Nephron (organoid): ENCODE results near the gene KRT17.
A peak's percentile ranks its signal among the peaks of the same experiment; 100 is the strongest.
"Not testable (repeated sequence)": the region's sequence is repeated elsewhere in the genome, so short reads cannot be mapped to it uniquely, and the experiment has no call there.

Experiments used
- H3K27ac Mint-ChIP-seq, 3 experiments: 2 replicates each; pipeline ENCODE4 v1.8.0; 2020; ENCODE audit warnings: mixed read lengths in 3 of 3, mild to moderate bottlenecking in 2 of 3, moderate library complexity in 1 of 3
- H3K27me3 Mint-ChIP-seq: 2 replicates; pipeline ENCODE4 v1.8.0; 2021; ENCODE audit warnings: low read depth, mild to moderate bottlenecking, moderate library complexity, mixed read lengths
- H3K36me3 Mint-ChIP-seq: 2 replicates; pipeline ENCODE4 v1.8.0; 2020; ENCODE audit warnings: low read depth, mixed read lengths
- H3K4me1 Mint-ChIP-seq: 2 replicates; pipeline ENCODE4 v1.8.0; 2020; ENCODE audit warnings: mixed read lengths
- H3K4me3 Mint-ChIP-seq, 3 experiments: 2 replicates each; pipeline ENCODE4 v1.8.0; 2020; ENCODE audit warnings: mild to moderate bottlenecking in 3 of 3, mixed read lengths in 3 of 3, moderate library complexity in 2 of 3
- H3K9me3 Mint-ChIP-seq: 2 replicates; pipeline ENCODE4 v1.8.0; 2020; ENCODE audit warnings: mixed read lengths
- TF ChIP-seq, protein P1 (sequence below), 3 experiments: fragments of 200-600 bp; sonication (generic); IDR thresholded peaks; one replicate each; pipeline ENCODE4 v1.5.0; 2021; ENCODE audit warnings: antibody characterized with exemption in 3 of 3; ENCODE audit not compliant: unreplicated experiment in 3 of 3

Gene KRT17

DNA sequence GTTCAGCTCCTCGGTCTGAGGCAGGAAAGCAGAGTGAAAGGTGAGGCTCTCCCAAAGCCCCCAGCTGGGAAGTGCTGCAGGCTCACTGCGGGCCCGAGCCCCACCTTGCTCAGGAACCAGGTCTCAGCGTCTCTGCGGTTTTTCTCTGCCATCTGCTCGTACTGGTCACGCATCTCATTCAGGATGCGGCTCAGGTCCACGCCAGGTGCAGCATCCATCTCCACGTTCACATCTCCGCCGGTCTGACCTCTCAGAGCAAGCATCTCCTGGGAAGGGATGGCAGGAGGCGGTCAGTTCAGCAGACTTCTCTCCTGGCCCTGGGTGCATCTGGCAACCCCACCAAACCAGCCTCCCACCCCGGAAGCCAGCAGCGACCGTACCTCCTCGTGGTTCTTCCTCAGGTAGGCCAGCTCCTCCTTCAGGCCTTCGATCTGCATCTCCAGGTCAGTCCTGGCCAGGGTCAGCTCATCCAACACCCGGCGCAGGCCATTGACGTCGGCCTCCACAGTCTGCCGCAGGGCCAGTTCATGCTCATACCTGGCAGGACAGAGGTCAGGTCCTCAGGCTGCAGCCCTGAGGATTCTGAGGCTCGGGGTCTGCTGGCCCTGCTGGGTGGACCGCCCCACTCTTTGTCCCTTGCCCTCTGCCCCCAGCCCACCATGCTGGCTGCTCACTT lies 13.3 kb downstream of the KRT17 start:
- no peak overlapping the region for H3K27ac Mint-ChIP-seq
- H3K36me3 Mint-ChIP-seq, result no peaks in the 10 kb centered on the region
- H3K4me1 Mint-ChIP-seq, result no peaks in the 10 kb centered on the region
- peaks cover 18% of the 10 kb centered on the region for H3K27me3 Mint-ChIP-seq
- TF ChIP-seq, protein P1, sequence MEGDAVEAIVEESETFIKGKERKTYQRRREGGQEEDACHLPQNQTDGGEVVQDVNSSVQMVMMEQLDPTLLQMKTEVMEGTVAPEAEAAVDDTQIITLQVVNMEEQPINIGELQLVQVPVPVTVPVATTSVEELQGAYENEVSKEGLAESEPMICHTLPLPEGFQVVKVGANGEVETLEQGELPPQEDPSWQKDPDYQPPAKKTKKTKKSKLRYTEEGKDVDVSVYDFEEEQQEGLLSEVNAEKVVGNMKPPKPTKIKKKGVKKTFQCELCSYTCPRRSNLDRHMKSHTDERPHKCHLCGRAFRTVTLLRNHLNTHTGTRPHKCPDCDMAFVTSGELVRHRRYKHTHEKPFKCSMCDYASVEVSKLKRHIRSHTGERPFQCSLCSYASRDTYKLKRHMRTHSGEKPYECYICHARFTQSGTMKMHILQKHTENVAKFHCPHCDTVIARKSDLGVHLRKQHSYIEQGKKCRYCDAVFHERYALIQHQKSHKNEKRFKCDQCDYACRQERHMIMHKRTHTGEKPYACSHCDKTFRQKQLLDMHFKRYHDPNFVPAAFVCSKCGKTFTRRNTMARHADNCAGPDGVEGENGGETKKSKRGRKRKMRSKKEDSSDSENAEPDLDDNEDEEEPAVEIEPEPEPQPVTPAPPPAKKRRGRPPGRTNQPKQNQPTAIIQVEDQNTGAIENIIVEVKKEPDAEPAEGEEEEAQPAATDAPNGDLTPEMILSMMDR (IDR thresholded peaks at IDR 0.05; ENCODE audit: unreplicated experiment in 3 of 3), result no peak
- H3K9me3 Mint-ChIP-seq, result peaks cover 12% of the 10 kb centered on the region
- H3K4me3 Mint-ChIP-seq, result no peak overlapping the region

DNA sequence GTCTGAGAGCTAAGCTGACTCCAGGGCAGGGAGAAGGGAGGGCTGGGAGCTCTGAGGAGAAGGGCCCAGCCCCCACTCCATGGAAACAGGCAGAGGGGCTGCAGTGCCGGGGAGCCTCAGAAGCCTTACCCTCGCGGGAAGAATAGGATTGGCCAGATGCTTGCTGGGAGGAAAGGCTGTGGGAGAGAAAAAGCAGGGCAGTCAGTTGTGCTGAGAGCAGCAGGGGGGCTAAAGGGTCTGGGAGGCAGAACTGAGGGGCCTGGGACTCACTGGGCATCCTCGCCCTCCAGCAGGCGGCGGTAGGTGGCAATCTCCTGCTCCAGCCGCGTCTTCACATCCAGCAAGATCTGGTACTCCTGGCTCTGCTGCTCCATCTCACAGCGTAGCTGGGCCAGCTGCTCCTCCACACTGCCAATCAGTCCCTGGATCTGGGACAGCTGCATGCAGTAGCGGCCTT lies 14.3 kb downstream of the KRT17 start:
- TF ChIP-seq, protein P1 (IDR thresholded peaks at IDR 0.05; ENCODE audit: unreplicated experiment in 3 of 3), result peak; percentile 12 to 34 (median 23)

DNA sequence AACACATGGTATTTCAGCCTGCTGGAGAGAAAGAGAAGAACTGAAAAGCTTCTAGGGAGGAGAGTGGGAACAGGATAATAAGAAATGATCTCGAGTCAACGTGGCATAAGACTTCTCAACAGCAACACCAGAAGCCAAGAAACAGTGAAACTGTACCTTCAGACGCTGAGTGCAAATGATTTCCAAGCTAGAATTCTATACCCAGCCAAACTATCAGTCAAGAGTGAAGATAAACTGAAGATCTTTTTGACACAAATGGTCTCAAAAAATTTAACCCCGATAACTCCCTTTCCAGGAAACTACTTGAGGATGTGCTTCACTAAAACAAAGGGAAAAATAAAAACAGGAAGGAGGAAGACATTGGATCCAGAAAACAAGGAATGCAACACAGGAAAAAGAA lies 17.4 kb downstream of the KRT17 start:
- H3K27me3 Mint-ChIP-seq, result peaks cover 23% of the 10 kb centered on the region
- not testable (repeated sequence) for H3K4me3 Mint-ChIP-seq, H3K4me1 Mint-ChIP-seq, H3K27ac Mint-ChIP-seq, H3K36me3 Mint-ChIP-seq
- peaks cover 21% of the 10 kb centered on the region for H3K9me3 Mint-ChIP-seq

More for the DNA sequence above, 14.3 kb downstream of the KRT17 start:
- H3K27me3 Mint-ChIP-seq, result peaks cover 20% of the 10 kb centered on the region
- H3K4me3 Mint-ChIP-seq, H3K36me3 Mint-ChIP-seq, H3K4me1 Mint-ChIP-seq: not testable (repeated sequence)
- H3K27ac Mint-ChIP-seq, result peak overlapping the region in 1 of 3 experiments; percentile 21
- H3K9me3 Mint-ChIP-seq, result peaks cover 18% of the 10 kb centered on the region

DNA sequence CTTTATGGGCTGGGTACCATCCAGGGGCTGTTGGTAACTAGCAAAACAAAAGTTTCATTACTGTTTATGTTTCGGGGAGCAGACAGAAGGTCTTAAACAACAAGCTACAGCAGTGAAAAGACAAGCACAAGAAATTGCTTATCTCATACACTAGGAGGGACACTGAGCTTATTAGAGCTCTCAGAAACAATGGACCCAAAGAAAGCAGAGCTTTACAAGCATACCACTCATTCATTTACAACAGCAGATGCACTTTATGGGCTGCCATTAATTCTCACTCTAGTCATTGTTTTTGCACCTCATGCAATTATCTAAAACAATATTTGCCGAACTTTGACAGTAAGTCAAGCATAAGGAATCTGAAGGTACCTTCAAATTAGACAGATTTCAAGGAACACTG lies 21.9 kb downstream of the KRT17 start:
- peaks cover 21% of the 10 kb centered on the region for H3K9me3 Mint-ChIP-seq
- H3K4me1 Mint-ChIP-seq, result no peaks in the 10 kb centered on the region
- H3K27me3 Mint-ChIP-seq, result peaks cover 10% of the 10 kb centered on the region
- no peak overlapping the region for H3K27ac Mint-ChIP-seq
- TF ChIP-seq, protein P1 (IDR thresholded peaks at IDR 0.05; ENCODE audit: unreplicated experiment in 3 of 3), result no peak
- no peaks in the 10 kb centered on the region for H3K36me3 Mint-ChIP-seq
- H3K4me3 Mint-ChIP-seq, result no peak overlapping the region

DNA sequence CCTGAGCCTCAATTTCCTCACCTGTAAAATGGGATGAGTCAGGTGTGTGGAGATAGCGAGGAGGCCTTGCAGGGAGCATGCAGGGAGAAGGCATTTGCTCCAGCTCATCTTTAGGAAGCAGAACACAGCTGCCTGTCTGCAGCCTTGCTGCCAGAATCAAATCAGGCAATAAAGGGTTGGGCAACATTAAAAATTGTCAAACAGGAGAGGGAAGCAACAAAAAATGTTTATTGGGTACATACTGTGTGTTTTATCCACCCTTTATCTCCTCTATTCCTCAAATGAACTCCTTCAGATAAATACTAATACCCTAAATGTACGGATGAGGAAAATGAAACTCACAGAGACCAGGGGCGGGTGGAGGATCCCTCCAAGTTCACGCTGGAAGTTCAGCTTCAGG lies 24.1 kb downstream of the KRT17 start:
- no peaks in the 10 kb centered on the region for H3K36me3 Mint-ChIP-seq

DNA sequence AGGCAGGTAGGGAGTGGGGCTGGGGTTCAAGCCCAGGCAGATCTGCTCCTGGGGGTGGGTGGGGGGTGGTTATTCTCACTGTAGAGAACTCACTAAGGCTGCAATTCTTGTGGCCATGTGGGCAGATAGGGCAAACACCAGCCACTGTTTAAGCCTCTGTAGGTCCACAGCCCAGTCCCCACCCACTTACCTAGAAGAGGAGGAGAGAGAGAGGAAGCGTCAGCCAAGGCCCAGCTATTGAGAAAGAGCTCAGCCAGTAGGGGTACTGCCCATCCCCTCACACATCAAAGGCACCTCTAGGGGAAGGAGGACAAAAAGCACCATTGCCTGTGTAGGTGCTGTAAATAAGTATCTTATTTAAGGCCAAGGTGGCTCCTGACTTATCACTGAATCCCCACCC lies 24.7 kb downstream of the KRT17 start:
- H3K27ac Mint-ChIP-seq, result no peak overlapping the region
- peaks cover 16% of the 10 kb centered on the region for H3K27me3 Mint-ChIP-seq
- H3K9me3 Mint-ChIP-seq, result peaks cover under 1% of the 10 kb centered on the region
- H3K4me3 Mint-ChIP-seq, result no peak overlapping the region
- no peaks in the 10 kb centered on the region for H3K36me3 Mint-ChIP-seq
- H3K4me1 Mint-ChIP-seq, result no peaks in the 10 kb centered on the region
- TF ChIP-seq, protein P1 (IDR thresholded peaks at IDR 0.05; ENCODE audit: unreplicated experiment in 3 of 3), result no peak

More for the DNA sequence above, 24.1 kb downstream of the KRT17 start:
- H3K27me3 Mint-ChIP-seq, result peaks cover 16% of the 10 kb centered on the region
- H3K4me3 Mint-ChIP-seq, result no peak overlapping the region
- H3K4me1 Mint-ChIP-seq, result no peaks in the 10 kb centered on the region
- peaks cover 3% of the 10 kb centered on the region for H3K9me3 Mint-ChIP-seq
- TF ChIP-seq, protein P1 (IDR thresholded peaks at IDR 0.05; ENCODE audit: unreplicated experiment in 3 of 3), result no peak
- no peak overlapping the region for H3K27ac Mint-ChIP-seq
